ENCODE measurements around the gene KCNA4.

Gene KCNA4

DNA sequence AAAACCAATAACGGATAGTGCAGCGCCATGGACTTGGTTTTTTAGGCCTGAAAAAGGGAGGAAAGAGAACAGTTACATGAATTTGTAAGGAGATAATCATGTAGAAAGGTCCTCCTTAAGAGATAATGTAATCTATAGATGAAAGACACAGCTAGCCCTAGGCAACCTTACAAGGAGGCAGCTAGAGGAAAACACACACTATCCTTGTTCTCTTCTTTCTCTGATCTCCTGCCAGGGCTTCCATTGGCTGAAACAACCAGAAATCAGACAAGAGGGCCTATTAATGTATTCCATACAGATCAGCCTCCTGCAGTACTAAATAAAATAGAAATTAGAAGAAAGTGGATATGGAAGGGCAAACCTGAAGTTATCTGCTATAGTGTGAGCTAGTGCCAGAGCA, 53.0 kb downstream of the KCNA4 start (continued):
- TF ChIP-seq, protein P1, sequence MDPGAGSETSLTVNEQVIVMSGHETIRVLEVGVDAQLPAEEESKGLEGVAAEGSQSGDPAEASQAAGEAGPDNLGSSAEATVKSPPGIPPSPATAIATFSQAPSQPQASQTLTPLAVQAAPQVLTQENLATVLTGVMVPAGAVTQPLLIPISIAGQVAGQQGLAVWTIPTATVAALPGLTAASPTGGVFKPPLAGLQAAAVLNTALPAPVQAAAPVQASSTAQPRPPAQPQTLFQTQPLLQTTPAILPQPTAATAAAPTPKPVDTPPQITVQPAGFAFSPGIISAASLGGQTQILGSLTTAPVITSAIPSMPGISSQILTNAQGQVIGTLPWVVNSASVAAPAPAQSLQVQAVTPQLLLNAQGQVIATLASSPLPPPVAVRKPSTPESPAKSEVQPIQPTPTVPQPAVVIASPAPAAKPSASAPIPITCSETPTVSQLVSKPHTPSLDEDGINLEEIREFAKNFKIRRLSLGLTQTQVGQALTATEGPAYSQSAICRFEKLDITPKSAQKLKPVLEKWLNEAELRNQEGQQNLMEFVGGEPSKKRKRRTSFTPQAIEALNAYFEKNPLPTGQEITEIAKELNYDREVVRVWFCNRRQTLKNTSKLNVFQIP (CRISPR knock-in tag; IDR thresholded peaks at IDR 0.05; ENCODE audit: borderline replicate concordance, low read depth), result no peak
- TF ChIP-seq ZNF70 (CRISPR knock-in tag; IDR thresholded peaks at IDR 0.05) (no peak), ZNF565 (CRISPR knock-in tag; conservative IDR thresholded peaks at IDR 0.05; ENCODE audit: low read depth) (no peak), SNAI2 (CRISPR knock-in tag; IDR thresholded peaks at IDR 0.05) (no peak), BACH2 (CRISPR knock-in tag; IDR thresholded peaks at IDR 0.05; ENCODE audit: borderline replicate concordance) (no peak)
- TF ChIP-seq, protein P2, sequence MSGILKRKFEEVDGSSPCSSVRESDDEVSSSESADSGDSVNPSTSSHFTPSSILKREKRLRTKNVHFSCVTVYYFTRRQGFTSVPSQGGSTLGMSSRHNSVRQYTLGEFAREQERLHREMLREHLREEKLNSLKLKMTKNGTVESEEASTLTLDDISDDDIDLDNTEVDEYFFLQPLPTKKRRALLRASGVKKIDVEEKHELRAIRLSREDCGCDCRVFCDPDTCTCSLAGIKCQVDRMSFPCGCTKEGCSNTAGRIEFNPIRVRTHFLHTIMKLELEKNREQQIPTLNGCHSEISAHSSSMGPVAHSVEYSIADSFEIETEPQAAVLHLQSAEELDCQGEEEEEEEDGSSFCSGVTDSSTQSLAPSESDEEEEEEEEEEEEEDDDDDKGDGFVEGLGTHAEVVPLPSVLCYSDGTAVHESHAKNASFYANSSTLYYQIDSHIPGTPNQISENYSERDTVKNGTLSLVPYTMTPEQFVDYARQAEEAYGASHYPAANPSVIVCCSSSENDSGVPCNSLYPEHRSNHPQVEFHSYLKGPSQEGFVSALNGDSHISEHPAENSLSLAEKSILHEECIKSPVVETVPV (CRISPR knock-in tag; IDR thresholded peaks at IDR 0.05), result no peak

DNA sequence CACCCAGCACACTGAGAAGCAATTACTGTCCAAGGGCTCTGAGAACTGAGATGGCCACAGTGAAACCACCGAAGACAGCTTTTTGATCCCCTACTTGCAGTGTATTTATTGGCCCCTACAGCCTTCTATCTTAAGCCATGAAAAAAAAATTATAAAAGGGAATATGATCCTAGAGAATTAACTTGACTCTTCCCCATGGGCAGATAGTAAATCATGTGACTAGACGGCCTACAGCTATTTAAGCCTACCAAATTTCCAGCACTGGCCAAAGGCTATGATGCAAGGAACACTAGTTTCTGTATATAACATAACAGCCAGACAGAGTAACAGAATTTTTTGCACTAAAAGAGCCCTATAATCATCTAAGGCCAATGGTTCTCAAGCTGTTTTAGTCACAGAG, 53.8 kb downstream of the KCNA4 start:
- TF ChIP-seq, protein P3, sequence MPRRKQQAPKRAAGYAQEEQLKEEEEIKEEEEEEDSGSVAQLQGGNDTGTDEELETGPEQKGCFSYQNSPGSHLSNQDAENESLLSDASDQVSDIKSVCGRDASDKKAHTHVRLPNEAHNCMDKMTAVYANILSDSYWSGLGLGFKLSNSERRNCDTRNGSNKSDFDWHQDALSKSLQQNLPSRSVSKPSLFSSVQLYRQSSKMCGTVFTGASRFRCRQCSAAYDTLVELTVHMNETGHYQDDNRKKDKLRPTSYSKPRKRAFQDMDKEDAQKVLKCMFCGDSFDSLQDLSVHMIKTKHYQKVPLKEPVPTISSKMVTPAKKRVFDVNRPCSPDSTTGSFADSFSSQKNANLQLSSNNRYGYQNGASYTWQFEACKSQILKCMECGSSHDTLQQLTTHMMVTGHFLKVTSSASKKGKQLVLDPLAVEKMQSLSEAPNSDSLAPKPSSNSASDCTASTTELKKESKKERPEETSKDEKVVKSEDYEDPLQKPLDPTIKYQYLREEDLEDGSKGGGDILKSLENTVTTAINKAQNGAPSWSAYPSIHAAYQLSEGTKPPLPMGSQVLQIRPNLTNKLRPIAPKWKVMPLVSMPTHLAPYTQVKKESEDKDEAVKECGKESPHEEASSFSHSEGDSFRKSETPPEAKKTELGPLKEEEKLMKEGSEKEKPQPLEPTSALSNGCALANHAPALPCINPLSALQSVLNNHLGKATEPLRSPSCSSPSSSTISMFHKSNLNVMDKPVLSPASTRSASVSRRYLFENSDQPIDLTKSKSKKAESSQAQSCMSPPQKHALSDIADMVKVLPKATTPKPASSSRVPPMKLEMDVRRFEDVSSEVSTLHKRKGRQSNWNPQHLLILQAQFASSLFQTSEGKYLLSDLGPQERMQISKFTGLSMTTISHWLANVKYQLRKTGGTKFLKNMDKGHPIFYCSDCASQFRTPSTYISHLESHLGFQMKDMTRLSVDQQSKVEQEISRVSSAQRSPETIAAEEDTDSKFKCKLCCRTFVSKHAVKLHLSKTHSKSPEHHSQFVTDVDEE (CRISPR knock-in tag; IDR thresholded peaks at IDR 0.05), result no peak
- TF ChIP-seq, protein P4, sequence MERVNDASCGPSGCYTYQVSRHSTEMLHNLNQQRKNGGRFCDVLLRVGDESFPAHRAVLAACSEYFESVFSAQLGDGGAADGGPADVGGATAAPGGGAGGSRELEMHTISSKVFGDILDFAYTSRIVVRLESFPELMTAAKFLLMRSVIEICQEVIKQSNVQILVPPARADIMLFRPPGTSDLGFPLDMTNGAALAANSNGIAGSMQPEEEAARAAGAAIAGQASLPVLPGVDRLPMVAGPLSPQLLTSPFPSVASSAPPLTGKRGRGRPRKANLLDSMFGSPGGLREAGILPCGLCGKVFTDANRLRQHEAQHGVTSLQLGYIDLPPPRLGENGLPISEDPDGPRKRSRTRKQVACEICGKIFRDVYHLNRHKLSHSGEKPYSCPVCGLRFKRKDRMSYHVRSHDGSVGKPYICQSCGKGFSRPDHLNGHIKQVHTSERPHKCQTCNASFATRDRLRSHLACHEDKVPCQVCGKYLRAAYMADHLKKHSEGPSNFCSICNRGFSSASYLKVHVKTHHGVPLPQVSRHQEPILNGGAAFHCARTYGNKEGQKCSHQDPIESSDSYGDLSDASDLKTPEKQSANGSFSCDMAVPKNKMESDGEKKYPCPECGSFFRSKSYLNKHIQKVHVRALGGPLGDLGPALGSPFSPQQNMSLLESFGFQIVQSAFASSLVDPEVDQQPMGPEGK (CRISPR knock-in tag; IDR thresholded peaks at IDR 0.05; ENCODE audit: borderline replicate concordance), result no peak
- TF ChIP-seq CSDC2 (CRISPR knock-in tag; IDR thresholded peaks at IDR 0.05), result no peak
- no peak for TF ChIP-seq TCF4 (CRISPR knock-in tag; IDR thresholded peaks at IDR 0.05; ENCODE audit: borderline replicate concordance)
- TF ChIP-seq RARB (CRISPR knock-in tag; IDR thresholded peaks at IDR 0.05), result no peak
- no peak for TF ChIP-seq ZNF565 (CRISPR knock-in tag; conservative IDR thresholded peaks at IDR 0.05; ENCODE audit: low read depth)
- TF ChIP-seq ARNTL (CRISPR knock-in tag; IDR thresholded peaks at IDR 0.05; ENCODE audit: borderline replicate concordance, low read depth), result no peak
- TF ChIP-seq ZFP3 (CRISPR knock-in tag; IDR thresholded peaks at IDR 0.05), result no peak
- TF ChIP-seq ISL1 (CRISPR knock-in tag; IDR thresholded peaks at IDR 0.05), result no peak
- no peak for ATAC-seq

DNA sequence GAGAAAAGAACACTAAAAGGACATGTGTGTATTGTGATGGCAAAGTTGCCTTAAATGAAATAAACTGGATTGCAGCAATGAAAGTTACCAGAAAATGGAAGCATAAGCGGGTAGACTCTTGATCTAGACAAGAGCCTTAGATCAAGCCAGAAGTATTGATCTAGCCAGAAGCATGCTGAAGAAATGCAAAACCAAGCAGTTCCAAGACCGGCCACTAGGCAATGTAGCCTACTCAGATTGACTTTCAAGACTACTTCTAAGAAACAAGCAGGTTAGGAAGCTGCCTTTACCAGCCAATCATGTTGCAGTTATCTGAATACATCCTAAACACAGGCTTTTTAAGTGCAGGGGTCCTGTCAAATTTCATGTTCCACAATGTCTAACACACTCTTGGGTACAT, 54.6 kb downstream of the KCNA4 start:
- no peak for TF ChIP-seq OSR1 (CRISPR knock-in tag; IDR thresholded peaks at IDR 0.05)
- no peak for TF ChIP-seq PPARA (CRISPR knock-in tag; IDR thresholded peaks at IDR 0.05; ENCODE audit: borderline replicate concordance)
- no peak for TF ChIP-seq GLIS3 (CRISPR knock-in tag; IDR thresholded peaks at IDR 0.05)
- no peak for TF ChIP-seq SNAI2 (CRISPR knock-in tag; IDR thresholded peaks at IDR 0.05)
- TF ChIP-seq, protein P3 (CRISPR knock-in tag; IDR thresholded peaks at IDR 0.05), result no peak
- TF ChIP-seq, protein P1 (CRISPR knock-in tag; IDR thresholded peaks at IDR 0.05; ENCODE audit: borderline replicate concordance, low read depth), result no peak
- TF ChIP-seq ARNTL (CRISPR knock-in tag; IDR thresholded peaks at IDR 0.05; ENCODE audit: borderline replicate concordance, low read depth), result no peak
- TF ChIP-seq TCF4 (CRISPR knock-in tag; IDR thresholded peaks at IDR 0.05; ENCODE audit: borderline replicate concordance), result no peak
- TF ChIP-seq ZC3H10 (CRISPR knock-in tag; IDR thresholded peaks at IDR 0.05), result no peak
- TF ChIP-seq, protein P5, sequence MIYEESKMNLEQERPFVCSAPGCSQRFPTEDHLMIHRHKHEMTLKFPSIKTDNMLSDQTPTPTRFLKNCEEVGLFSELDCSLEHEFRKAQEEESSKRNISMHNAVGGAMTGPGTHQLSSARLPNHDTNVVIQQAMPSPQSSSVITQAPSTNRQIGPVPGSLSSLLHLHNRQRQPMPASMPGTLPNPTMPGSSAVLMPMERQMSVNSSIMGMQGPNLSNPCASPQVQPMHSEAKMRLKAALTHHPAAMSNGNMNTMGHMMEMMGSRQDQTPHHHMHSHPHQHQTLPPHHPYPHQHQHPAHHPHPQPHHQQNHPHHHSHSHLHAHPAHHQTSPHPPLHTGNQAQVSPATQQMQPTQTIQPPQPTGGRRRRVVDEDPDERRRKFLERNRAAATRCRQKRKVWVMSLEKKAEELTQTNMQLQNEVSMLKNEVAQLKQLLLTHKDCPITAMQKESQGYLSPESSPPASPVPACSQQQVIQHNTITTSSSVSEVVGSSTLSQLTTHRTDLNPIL (CRISPR knock-in tag; IDR thresholded peaks at IDR 0.05; ENCODE audit: low read depth), result no peak
- no peak for TF ChIP-seq RARB (CRISPR knock-in tag; IDR thresholded peaks at IDR 0.05)
- TF ChIP-seq ZFP30 (CRISPR knock-in tag; IDR thresholded peaks at IDR 0.05), result no peak
- TF ChIP-seq BACH2 (CRISPR knock-in tag; IDR thresholded peaks at IDR 0.05; ENCODE audit: borderline replicate concordance), result no peak
- no peak for ATAC-seq
